NCI-H187 treated with DMSO at 0.1 percent for 48 hours (cell line): ENCODE results near the gene FGFRL1.

Experiments
- DNase-seq: peaks from one replicate; lab custom pipeline; 2025; lab: John Stamatoyannopoulos, UW

Gene FGFRL1

GRCh38 chr4:1011022-1011665 is at the start of gene FGFRL1:
FGFRL1 (plus strand) TSS chr4:1011626; CDS start chr4:1012486, 860 bp downstream.
- DNase-seq = no peak

GRCh38 chr4:962231-963208 is 48.9 kb upstream of the FGFRL1 start:
- no peak for DNase-seq

GRCh38 chr4:963276-964225 is 47.9 kb upstream of the FGFRL1 start:
- no peak for DNase-seq

GRCh38 chr4:964346-965025 is 46.9 kb upstream of the FGFRL1 start:
- no peak for DNase-seq

GRCh38 chr4:965048-965765 is 46.2 kb upstream of the FGFRL1 start:
- no peak for DNase-seq

GRCh38 chr4:965766-966134 is 45.7 kb upstream of the FGFRL1 start:
- DNase-seq = no peak

GRCh38 chr4:966266-967112 is 44.9 kb upstream of the FGFRL1 start:
- no peak for DNase-seq

- DNase-seq = no peak
Observed at GRCh38 chr4:967113-968104, 44.0 kb upstream of the FGFRL1 start.

GRCh38 chr4:968221-968620 is 43.2 kb upstream of the FGFRL1 start:
- no peak for DNase-seq

- no peak for DNase-seq
Observed at GRCh38 chr4:968621-969394, 42.6 kb upstream of the FGFRL1 start.

GRCh38 chr4:970046-970745 is 41.2 kb upstream of the FGFRL1 start:
- no peak for DNase-seq

- no peak for DNase-seq
Observed at GRCh38 chr4:970854-971520, 40.4 kb upstream of the FGFRL1 start.

- no peak for DNase-seq
Observed at GRCh38 chr4:971666-972500, 39.5 kb upstream of the FGFRL1 start.

- no peak for DNase-seq
Observed at GRCh38 chr4:972651-973424, 38.6 kb upstream of the FGFRL1 start.
